GM21825 (cell line): Measurements from ENCODE around the gene MUC5B.
A peak's percentile ranks its signal among the peaks of the same experiment; 100 is the strongest.

Experiments
- ATAC-seq: cut with Tn5 transposase; IDR thresholded peaks from one replicate; pipeline ENCODE4 v1.9.1; 2021; ENCODE audit warnings: mild to moderate bottlenecking, moderate library complexity; ENCODE audit not compliant: unreplicated experiment

Gene MUC5B

GRCh38 chr11:1307163-1307870 lies 84.5 kb downstream of the MUC5B start:
- ATAC-seq, result no peak

GRCh38 chr11:1307998-1308742 lies 85.3 kb downstream of the MUC5B start:
- no peak for ATAC-seq

DNA sequence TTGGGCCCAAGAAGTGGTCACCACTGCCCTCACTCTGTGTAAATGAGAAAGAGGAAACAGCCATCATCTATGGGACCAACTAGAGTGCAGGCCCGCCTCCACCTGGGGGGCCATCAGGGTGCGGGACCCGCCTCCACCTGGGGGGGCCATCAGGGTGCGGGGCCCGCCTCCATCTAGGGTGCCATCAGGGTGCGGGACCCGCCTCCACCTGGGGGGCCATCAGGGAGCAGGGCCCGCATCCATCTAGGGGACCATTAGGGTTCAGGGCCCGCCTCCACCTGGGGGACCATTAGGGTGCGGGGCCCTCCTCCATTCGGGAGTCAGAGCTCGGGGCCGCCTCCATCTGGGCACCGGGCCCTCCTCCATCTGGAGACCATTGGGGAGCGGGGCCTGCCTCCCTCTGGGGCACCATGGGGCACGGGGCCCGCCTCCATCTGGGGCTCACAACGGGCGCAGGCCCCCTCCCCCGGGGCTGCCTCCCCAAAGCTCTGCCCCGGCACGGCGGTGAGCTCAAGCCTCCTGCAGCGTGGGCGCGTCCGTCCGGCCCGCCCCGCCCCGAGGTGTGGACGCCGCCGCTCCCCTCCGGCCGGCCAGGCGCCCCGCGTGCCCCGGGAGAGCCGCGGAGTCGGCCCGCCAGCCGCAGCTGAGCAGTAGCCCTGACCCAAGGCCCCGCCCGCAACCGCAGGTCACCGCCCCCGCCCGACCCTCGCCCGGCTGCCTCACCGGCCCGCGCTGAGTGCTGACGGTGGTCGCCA lies 86.1 kb downstream of the MUC5B start:
- ATAC-seq, result peak; percentile 44

DNA sequence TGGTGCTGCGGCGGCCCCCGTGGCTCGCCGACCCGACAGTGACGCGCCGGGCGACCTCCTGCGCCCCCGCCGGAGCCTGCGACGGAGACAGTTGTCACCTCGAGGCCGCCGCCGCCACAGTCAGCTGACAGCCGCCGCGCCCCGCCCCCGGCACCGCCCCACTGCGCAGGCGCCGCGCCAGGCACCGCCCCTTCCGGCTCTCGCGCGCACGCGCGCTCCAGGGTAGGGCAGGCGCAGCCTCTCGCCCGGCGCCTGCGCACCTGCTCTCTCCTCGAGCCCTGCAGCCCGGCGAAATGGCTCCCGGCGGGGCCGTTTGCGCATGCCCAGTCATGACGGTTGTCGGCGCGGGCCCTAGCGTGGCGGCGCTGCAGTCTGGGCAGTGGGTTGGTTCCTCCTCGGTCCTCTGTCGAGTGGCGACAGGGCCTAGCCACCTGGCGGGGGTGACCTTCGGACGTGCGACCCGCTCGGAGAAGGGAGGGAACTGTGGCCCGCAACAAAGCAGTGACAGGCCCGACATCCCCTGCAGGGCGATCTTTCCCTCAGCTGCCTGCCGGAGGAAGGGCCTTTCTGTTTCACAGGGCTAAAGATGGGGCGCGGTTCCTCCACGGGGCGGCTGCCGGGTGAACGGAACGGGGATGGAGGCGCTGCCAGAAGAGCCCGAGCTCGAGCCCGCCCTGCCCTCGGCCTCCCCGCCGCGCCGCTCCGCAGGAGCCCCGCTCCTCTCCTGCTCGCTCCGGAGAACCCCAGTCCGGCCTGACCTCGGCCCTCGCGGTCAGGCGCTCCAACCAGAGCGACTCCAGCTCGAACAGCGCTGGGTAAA lies 86.8 kb downstream of the MUC5B start, which contains the start of gene TOLLIP:
Gene TOLLIP (minus strand): TSS at position 135 of the 820 bp plus-strand sequence. CDS start 134 bp downstream, at position 1.
- peak; percentile 63 for ATAC-seq

DNA sequence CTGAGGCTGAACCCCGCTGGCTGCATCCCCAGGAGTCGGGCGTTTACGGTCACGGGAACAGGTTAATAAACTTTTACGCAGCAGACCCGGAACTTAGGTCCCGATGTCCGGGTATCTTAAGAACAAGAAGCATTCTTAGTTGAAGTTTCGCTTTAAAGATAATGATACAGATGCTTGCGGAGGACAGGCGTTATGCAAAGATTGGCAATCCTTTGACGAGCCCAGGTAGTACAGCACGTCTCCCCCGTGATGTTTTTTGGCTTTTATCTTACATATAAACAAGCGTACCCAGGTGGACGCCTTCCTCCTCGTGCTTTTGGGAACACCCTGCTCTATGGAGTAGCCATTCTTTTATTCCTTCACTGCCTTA lies 87.4 kb downstream of the MUC5B start:
- ATAC-seq, result no peak

DNA sequence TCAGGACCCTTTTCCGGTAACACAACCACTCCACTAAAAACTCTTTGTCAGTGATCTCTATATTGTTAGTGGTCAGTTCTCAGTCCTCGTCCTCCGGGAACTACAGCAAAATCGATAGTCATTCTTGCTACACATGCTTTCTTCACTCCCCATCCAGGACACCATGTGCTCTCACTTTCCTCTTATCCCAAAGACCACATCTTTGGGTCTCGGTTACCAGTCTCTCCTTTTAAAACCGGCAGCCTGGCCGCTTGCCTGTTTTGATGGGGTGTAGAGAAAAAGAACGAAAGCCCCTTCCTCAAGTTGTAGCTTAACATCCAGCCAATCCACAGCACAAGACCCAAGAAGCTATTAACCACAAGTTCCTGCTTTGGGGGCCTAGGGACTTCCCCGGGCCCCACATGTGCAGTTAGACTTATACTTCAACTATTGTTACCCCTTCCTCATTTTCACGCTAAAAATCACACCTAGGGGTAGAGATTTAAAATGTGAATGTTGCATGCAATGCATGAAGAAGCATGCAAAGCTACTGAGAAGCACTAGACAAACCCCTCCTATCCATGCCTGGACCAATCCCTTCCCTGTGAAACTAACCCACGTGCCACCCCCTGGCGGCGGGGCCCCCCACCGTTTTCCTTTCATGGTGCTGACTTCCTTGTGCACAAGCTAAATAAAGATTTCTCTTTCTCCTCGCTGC lies 88.1 kb downstream of the MUC5B start:
- no peak for ATAC-seq
